ENCODE data around the gene TXNRD1.

- TF ChIP-seq BACH2 (CRISPR knock-in tag; IDR thresholded peaks at IDR 0.05; ENCODE audit: borderline replicate concordance) (no peak), PPARA (CRISPR knock-in tag; IDR thresholded peaks at IDR 0.05; ENCODE audit: borderline replicate concordance) (no peak), ESRRG (CRISPR knock-in tag; IDR thresholded peaks at IDR 0.05) (no peak), ISL1 (CRISPR knock-in tag; IDR thresholded peaks at IDR 0.05) (no peak), ZFP30 (CRISPR knock-in tag; IDR thresholded peaks at IDR 0.05) (no peak), TCF4 (CRISPR knock-in tag; IDR thresholded peaks at IDR 0.05; ENCODE audit: borderline replicate concordance) (no peak), ZNF565 (CRISPR knock-in tag; conservative IDR thresholded peaks at IDR 0.05; ENCODE audit: low read depth) (no peak), PATZ1 (CRISPR knock-in tag; IDR thresholded peaks at IDR 0.05; ENCODE audit: borderline replicate concordance) (no peak), OSR1 (CRISPR knock-in tag; IDR thresholded peaks at IDR 0.05) (no peak), RARB (CRISPR knock-in tag; IDR thresholded peaks at IDR 0.05) (no peak), ZFP3 (CRISPR knock-in tag; IDR thresholded peaks at IDR 0.05) (no peak), ZNF8 (CRISPR knock-in tag; IDR thresholded peaks at IDR 0.05) (no peak)
Measured at GRCh38 chr12:104201238-104202001, 14.2 kb upstream of the TXNRD1 start.

Measured in SK-N-SH treated with all-trans-retinoic acid at 6 μM for 48 hours (cell line).